GM12878 (cell line): ENCODE data around the gene SEMA5A. TPM values are rescaled to one million over a fixed set of nuclear protein-coding genes. Genes with fewer than 3 reads are reported as not detected.

ENCODE experiments used
- ATAC-seq: fragments of 200-7000 bp; cut with Tn5 transposase; 3 replicates; pipeline ENCODE4 v1.9.1; 2020; ENCODE audit warnings: mild to moderate bottlenecking, moderate library complexity
- BruUV-seq: library from RNA; stranded (reverse); fragments of 400-500 nt; replicated peaks from 2 replicates; lab custom pipeline; 2021; lab: Mats Ljungman, UMichigan
- CTCF ChIA-PET: fragments of 300-600 bp; sonication (Branson Sonifier 250); formaldehyde crosslinking; extraction: SDS; loops from one replicate; lab custom pipeline; 2021; ENCODE audit warnings: inconsistent platforms; lab: Yijun Ruan, JAX
- POLR2A ChIA-PET: fragments of 350-600 bp; formaldehyde crosslinking; extraction: SDS; loops from one replicate; lab custom pipeline; 2021; ENCODE audit warnings: inconsistent platforms; lab: Charles Lee
- RAD21 ChIA-PET: fragments of 300-600 bp; sonication (Branson Sonifier 250); formaldehyde crosslinking; loops from one replicate; lab custom pipeline; 2023; ENCODE audit warnings: antibody characterized with exemption; ENCODE audit not compliant: unreplicated experiment; lab: Charles Lee
- SMC1A ChIA-PET: fragments of 300-600 bp; sonication (Branson Sonifier 250); formaldehyde crosslinking; loops from one replicate; lab custom pipeline; 2023; ENCODE audit not compliant: unreplicated experiment, uncharacterized antibody; lab: Charles Lee
- DNase-seq: peaks from one replicate; pipeline ENCODE4 v3.0.0-alpha.2; 2011; ENCODE audit warnings: low read depth, low spot score
- FAIRE-seq: peaks from 3 replicates; lab custom pipeline; 2011; peaks lifted over from hg19 to GRCh38; lab: Jason Lieb, UNC
- H2AFZ ChIP-seq: 2 replicates; pipeline ENCODE4 v1.6.0; 2011; ENCODE audit warnings: low read depth, low read length, control low read depth; ENCODE audit not compliant: control insufficient read depth
- H3K27ac ChIP-seq: 2 replicates; pipeline ENCODE4 v1.5.1; 2011; ENCODE audit warnings: control low read depth; ENCODE audit not compliant: control insufficient read depth, insufficient read depth
- H3K27me3 ChIP-seq, 2 experiments: replicated peaks in 1 of 2; 2 replicates each; pipeline versions ENCODE4 v1.6.0 to v1.6.1; 2011; ENCODE audit warnings: low read length in 1 of 2; ENCODE audit not compliant: control insufficient read depth in 2 of 2, insufficient read depth in 2 of 2
- H3K36me3 ChIP-seq, 2 experiments: 2 replicates each; pipeline ENCODE4 v1.5.1; 2011; ENCODE audit warnings: low read length in 1 of 2; ENCODE audit not compliant: control insufficient read depth in 2 of 2, insufficient read depth in 2 of 2
- H3K4me1 ChIP-seq: 2 replicates; pipeline ENCODE4 v1.6.1; 2011; ENCODE audit warnings: mild to moderate bottlenecking, low read length, moderate library complexity, mixed read lengths; ENCODE audit not compliant: control insufficient read depth, insufficient read depth
- H3K4me2 ChIP-seq: 2 replicates; pipeline ENCODE4 v1.6.0; 2011; ENCODE audit warnings: control low read depth; ENCODE audit not compliant: control insufficient read depth, insufficient read depth
- H3K4me3 ChIP-seq: fragments of 200-600 bp; sonication (generic); 2 replicates; pipeline ENCODE4 v1.5.1; 2016
- H3K79me2 ChIP-seq: 2 replicates; pipeline ENCODE4 v1.6.0; 2011; ENCODE audit warnings: low read length; ENCODE audit not compliant: control insufficient read depth, insufficient read depth
- H3K9ac ChIP-seq: 2 replicates; pipeline ENCODE4 v1.8.0; 2011; ENCODE audit warnings: low read length, control low read depth, mixed read lengths; ENCODE audit not compliant: control insufficient read depth, insufficient read depth
- H3K9me3 ChIP-seq: replicated peaks from 3 replicates; pipeline ENCODE4 v1.5.1; 2011; ENCODE audit warnings: mild to moderate bottlenecking, low read length; ENCODE audit not compliant: control insufficient read depth, insufficient read depth
- H4K20me1 ChIP-seq: 2 replicates; pipeline ENCODE4 v1.6.0; 2011; ENCODE audit not compliant: control insufficient read depth, insufficient read depth
- CREM ChIP-seq: IDR thresholded peaks from 2 replicates; pipeline ENCODE4 v1.6.1; 2014; ENCODE audit warnings: antibody characterized with exemption, low read depth
- HDAC2 ChIP-seq: fragments of 200-600 bp; sonication (generic); IDR thresholded peaks from 2 replicates; pipeline ENCODE4 v1.6.1; 2017
- IKZF2 ChIP-seq, 2 experiments: fragments of 450-650 bp; IDR thresholded peaks; 2 replicates each; pipeline ENCODE4 v1.6.1; 2017; ENCODE audit warnings: mild to moderate bottlenecking in 2 of 2, moderate library complexity in 2 of 2
- MXI1 ChIP-seq: fragments of 150-350 bp; IDR thresholded peaks from 2 replicates; pipeline ENCODE4 v1.6.1; 2011; ENCODE audit warnings: low read depth, mild to moderate bottlenecking, inconsistent platforms, low read length, improper control_type of control experiment
- POU2F2 ChIP-seq: IDR thresholded peaks from 3 replicates; pipeline ENCODE4 v1.6.1; 2011; ENCODE audit warnings: low read depth, mild to moderate bottlenecking, low read length, borderline replicate concordance
- RB1 ChIP-seq: fragments of 450-650 bp; formaldehyde crosslinking; IDR thresholded peaks from 2 replicates; pipeline ENCODE4 v1.6.1; 2017; ENCODE audit warnings: mild to moderate bottlenecking, borderline replicate concordance
- RELA ChIP-seq: fragments of 450-650 bp; IDR thresholded peaks from 2 replicates; pipeline ENCODE4 v1.8.0; 2014; ENCODE audit warnings: borderline replicate concordance; ENCODE audit not compliant: partially characterized antibody
- RELB ChIP-seq: fragments of 450-650 bp; IDR thresholded peaks from 2 replicates; pipeline ENCODE4 v1.6.1; 2017; ENCODE audit warnings: low read depth, mild to moderate bottlenecking, moderate library complexity
- RUNX3 ChIP-seq: IDR thresholded peaks from 2 replicates; pipeline ENCODE4 v1.6.1; 2012; ENCODE audit warnings: low read length, inconsistent platforms
- SMC3 ChIP-seq: IDR thresholded peaks from 2 replicates; pipeline ENCODE4 v1.6.1; 2011; ENCODE audit warnings: low read length, improper control_type of control experiment, borderline replicate concordance
- SUZ12 ChIP-seq: fragments of 200-600 bp; sonication (generic); IDR thresholded peaks from one replicate; pipeline ENCODE4 v1.6.1; 2018; ENCODE audit warnings: antibody characterized with exemption, mild to moderate bottlenecking; ENCODE audit not compliant: unreplicated experiment
- YY1 ChIP-seq: IDR thresholded peaks from 2 replicates; pipeline ENCODE4 v1.6.1; 2011; ENCODE audit warnings: low read depth, mild to moderate bottlenecking, low read length
- ZBED1 ChIP-seq: IDR thresholded peaks from 2 replicates; pipeline ENCODE4 v1.6.1; 2016; ENCODE audit warnings: borderline replicate concordance
- ZNF207 ChIP-seq: fragments of 450-650 bp; IDR thresholded peaks from 2 replicates; pipeline ENCODE4 v1.6.1; 2014; ENCODE audit warnings: antibody characterized with exemption, mild to moderate bottlenecking, borderline replicate concordance
- ZNF217 ChIP-seq: fragments of 450-650 bp; IDR thresholded peaks from 2 replicates; pipeline ENCODE4 v1.6.1; 2017; ENCODE audit warnings: antibody characterized with exemption, mild to moderate bottlenecking
- ZNF274 ChIP-seq: IDR thresholded peaks from one replicate; pipeline ENCODE4 v1.8.0; 2011; ENCODE audit not compliant: insufficient read length, insufficient read depth
- WGBS: methylation state at CpG from one replicate; pipeline ENCODE4 v1.1.6; 2016; ENCODE audit warnings: low lambda C conversion rate; ENCODE audit not compliant: insufficient replicate concordance, insufficient coverage; ENCODE audit errors: missing lambda C conversion rate; 5-methylcytosine and 5-hydroxymethylcytosine counted together
- in situ Hi-C: fragments of 300-500 bp; cut with MboI; formaldehyde crosslinking; loops from 9 replicates; pipeline ENCODE4 v1.14.3; 2018; ENCODE audit warnings: mixed read lengths
- intact Hi-C: fragments of 100-400 bp; cut with micrococcal nuclease; formaldehyde crosslinking; loops from one replicate; pipeline ENCODE4 v1.14.2; 2022; ENCODE audit not compliant: unreplicated experiment
- polyA plus RNA-seq, 11 experiments: library from polyadenylated mRNA; depleted of rRNA in 4 of 11; unstranded in 6 of 11; stranded (reverse) in 5 of 11; fragments of >200 nt; fragmentation: Nextera tagmentation in 4 of 11; fragmentation: Illumina TruSeq in 1 of 11; extraction: Ambion mirVana in 4 of 11; extraction: Trizol in 1 of 11; gene quantifications; 1 replicate in 1 of 11; 2 replicates in 10 of 11; pipeline versions ENCODE4 v1.2.1 to v1.2.3, GENCODE V29; 2011 to 2016; ENCODE audit warnings: inconsistent platforms in 2 of 11, missing spikeins in 2 of 11, low read depth in 1 of 11
- total RNA-seq, 4 experiments: library from RNA; depleted of rRNA in 3 of 4; stranded (reverse); fragments of >200 nt in 3 of 4; fragmentation: Illumina TruSeq in 1 of 4; extraction: Trizol in 1 of 4; gene quantifications; 2 replicates each; pipeline versions ENCODE4 v1.2.1 to v1.2.3, GENCODE V29; 2013 to 2021

Gene SEMA5A
- total and polyA plus RNA-seq, 10 of the 15 experiments (the other 5 are each of a cell fraction or from before 2014, with no cell fraction given): 0.03 to 2.4 (median 0.09) TPM; not detected in 1

GRCh38 chr5:9545136-9545991 lies 511 bp downstream of the SEMA5A start (continued):
- TF ChIP-seq ZNF217 (no peak), RELB (no peak), ZNF207 (no peak), POU2F2 (no peak), SMC3 (no peak)
- TF ChIP-seq, all 136 proteins: peak for 0

GRCh38 chr5:9544502-9545135 lies 1.3 kb downstream of the SEMA5A start:
- in situ Hi-C loops (loop anchor here (5.0 to 25.0 kb wide), 2 partner anchors 182 to 1632 kb away; no protein-coding TSS in a partner anchor), intact Hi-C loops (loop anchor here (1.0 to 10.0 kb wide), 2 partner anchors 182 to 330 kb away; no protein-coding TSS in a partner anchor)
- H4K20me1 ChIP-seq: no peaks in the 10 kb centered on the region
- no peak overlapping the region for H3K27ac ChIP-seq
- no TSS peak for BruUV-seq
- DNase-seq: no peak
- no peak overlapping the region; the same call in 1 of the 2 replicates for H3K9ac ChIP-seq
- FAIRE-seq: peak; percentile 74
- no peaks in the 10 kb centered on the region for H3K9me3 ChIP-seq
- peaks cover 3% of the 10 kb centered on the region; the same call in 1 of the 2 replicates for H3K4me1 ChIP-seq
- peak overlapping the region; percentile 46 for H3K4me3 ChIP-seq
- ChIA-PET POLR2A (no interaction called here), CTCF (interaction anchor here (0.7 to 2.4 kb wide), 9 partner anchors 20 to 1617 kb away, joined by 3 to 21 read pairs (median 4); no protein-coding TSS in a partner anchor), RAD21 (interaction anchor here (0.9 to 1.1 kb wide), 3 partner anchors 11 to 183 kb away, joined by 3 to 5 read pairs (median 4); no protein-coding TSS in a partner anchor), SMC1A (interaction anchor here (0.8 to 1.2 kb wide), 4 partner anchors 11 to 340 kb away, joined by 3 to 4 read pairs (median 3); no protein-coding TSS in a partner anchor)
- H3K4me2 ChIP-seq: peak overlapping the region; percentile 79
- peak; percentile 97 for ATAC-seq
- peak overlapping the region; percentile 50; the same call in 1 of the 2 replicates for H2AFZ ChIP-seq
- H3K79me2 ChIP-seq: no peaks in the 10 kb centered on the region
- WGBS: 4% methylated on average over 44 of the region's 45 CpGs
- peaks cover 1 to 9% of the 10 kb centered on the region in 2 experiments for H3K27me3 ChIP-seq
- no peaks in the 10 kb centered on the region for H3K36me3 ChIP-seq
- no peak for TF ChIP-seq RB1
- TF ChIP-seq RUNX3: peak; percentile 34; the same call in 1 of the 2 replicates
- TF ChIP-seq MXI1: no peak
- TF ChIP-seq IKZF2 (IDR thresholded peaks at IDR 0.05): peak in 1 of 2 experiments; percentile 49; a peak in 1 of 4 replicates
- no peak for TF ChIP-seq CREM
- TF ChIP-seq HDAC2: no peak
- TF ChIP-seq YY1: 0 out of 2 replicates have a peak, but pooled peaks have one; percentile 25
- no peak for TF ChIP-seq RELA
- TF ChIP-seq ZBED1: no peak
- TF ChIP-seq SUZ12: peak; percentile 53
- no peak for TF ChIP-seq ZNF274
